ENCODE data around the gene OCA2. TPM values are rescaled to one million over a fixed set of nuclear protein-coding genes. Genes with fewer than 3 reads are reported as not detected.

OCA2 gene
- total RNA-seq, 1 experiment from 2014 or later: 0.31 TPM

DNA sequence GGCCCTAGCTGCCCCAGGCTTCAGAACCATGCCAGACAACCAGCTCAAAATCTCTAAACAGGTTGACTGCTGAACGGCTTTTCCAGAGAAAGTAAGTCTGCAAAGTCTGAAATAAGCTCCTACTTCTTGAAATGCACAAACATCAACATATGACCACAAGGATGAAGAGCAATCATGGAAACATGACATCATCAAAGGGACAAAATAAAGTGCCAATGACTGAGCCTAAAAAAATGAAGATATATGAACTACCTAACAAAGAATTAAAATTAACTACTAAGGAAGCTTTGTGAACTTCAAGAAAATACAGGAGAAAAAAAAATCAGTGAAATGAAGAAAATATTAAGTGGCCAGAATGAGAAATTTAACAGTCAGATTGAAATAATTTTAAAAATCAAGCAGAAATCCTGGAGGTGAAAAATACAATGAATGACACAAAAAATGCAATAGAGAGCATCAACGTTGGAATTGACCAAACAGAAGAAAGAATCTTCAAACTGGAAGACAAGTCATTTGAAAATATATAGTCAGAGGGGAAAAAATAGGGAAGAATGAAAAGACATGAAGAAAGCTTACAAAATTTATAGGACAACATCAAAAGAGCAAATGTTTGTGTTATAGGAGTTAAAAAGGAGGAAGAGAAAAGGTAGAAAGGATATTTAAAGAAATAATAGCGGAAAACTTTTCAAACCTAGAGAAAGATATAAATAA is 364.2 kb downstream of the OCA2 start:
- TF ChIP-seq, protein P1, sequence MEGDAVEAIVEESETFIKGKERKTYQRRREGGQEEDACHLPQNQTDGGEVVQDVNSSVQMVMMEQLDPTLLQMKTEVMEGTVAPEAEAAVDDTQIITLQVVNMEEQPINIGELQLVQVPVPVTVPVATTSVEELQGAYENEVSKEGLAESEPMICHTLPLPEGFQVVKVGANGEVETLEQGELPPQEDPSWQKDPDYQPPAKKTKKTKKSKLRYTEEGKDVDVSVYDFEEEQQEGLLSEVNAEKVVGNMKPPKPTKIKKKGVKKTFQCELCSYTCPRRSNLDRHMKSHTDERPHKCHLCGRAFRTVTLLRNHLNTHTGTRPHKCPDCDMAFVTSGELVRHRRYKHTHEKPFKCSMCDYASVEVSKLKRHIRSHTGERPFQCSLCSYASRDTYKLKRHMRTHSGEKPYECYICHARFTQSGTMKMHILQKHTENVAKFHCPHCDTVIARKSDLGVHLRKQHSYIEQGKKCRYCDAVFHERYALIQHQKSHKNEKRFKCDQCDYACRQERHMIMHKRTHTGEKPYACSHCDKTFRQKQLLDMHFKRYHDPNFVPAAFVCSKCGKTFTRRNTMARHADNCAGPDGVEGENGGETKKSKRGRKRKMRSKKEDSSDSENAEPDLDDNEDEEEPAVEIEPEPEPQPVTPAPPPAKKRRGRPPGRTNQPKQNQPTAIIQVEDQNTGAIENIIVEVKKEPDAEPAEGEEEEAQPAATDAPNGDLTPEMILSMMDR (conservative IDR thresholded peaks at IDR 0.05): no peak

More for the DNA sequence above, 364.2 kb downstream of the OCA2 start:
- H2AFZ ChIP-seq (ENCODE audit: low read length): no peak overlapping the region
- no peak overlapping the region for H3K4ac ChIP-seq (ENCODE audit: low read depth, low read length)
- H3K4me1 Mint-ChIP-seq: peaks cover 4 to 5% of the 10 kb centered on the region in 2 experiments
- no peaks in the 10 kb centered on the region for H3K27me3 ChIP-seq (ENCODE audit: insufficient read depth, low read length)
- no peaks in the 10 kb centered on the region for H3K79me1 ChIP-seq (ENCODE audit: insufficient read depth, low read depth, low read length, poor library complexity, severe bottlenecking)
- peaks cover 2% of the 10 kb centered on the region; the same call in 1 of the 2 replicates for H3K4me1 ChIP-seq (ENCODE audit: insufficient read depth, low read length)
- no peak overlapping the region for H2BK15ac ChIP-seq (ENCODE audit: low read depth, low read length)
- no peak overlapping the region for H3K4me2 ChIP-seq (ENCODE audit: insufficient read depth, insufficient read length, low read length)
- no peak overlapping the region for H3K18ac ChIP-seq (ENCODE audit: insufficient read length, low read depth, low read length)
- no peak overlapping the region for H4K5ac ChIP-seq (ENCODE audit: insufficient read length, low read depth, low read length)
- H3K9me3 Mint-ChIP-seq: peaks cover 16 to 27% of the 10 kb centered on the region in 2 experiments
- no peak overlapping the region for H3K27ac ChIP-seq (ENCODE audit: insufficient read length, low read depth, low read length)
- H3K4me3 Mint-ChIP-seq: no peak overlapping the region
- H3K14ac ChIP-seq (ENCODE audit: insufficient read depth, low read length): no peak overlapping the region
- 100% methylated on average over 1 of the region's 3 CpGs for WGBS (ENCODE audit: extremely low coverage, insufficient read length, low lambda C conversion rate)
- H4K8ac ChIP-seq (replicated peaks; ENCODE audit: insufficient read length, low read depth, low read length): no peak overlapping the region
- H3K9ac ChIP-seq (ENCODE audit: extremely low read depth, insufficient read length, low read length): no peak overlapping the region
- no peak overlapping the region for H3T11ph ChIP-seq (ENCODE audit: low read length)
- H3K79me2 ChIP-seq (ENCODE audit: insufficient read depth, low read length): no peaks in the 10 kb centered on the region
- H3K56ac ChIP-seq (ENCODE audit: insufficient read length, low read depth, low read length): no peak overlapping the region
- H4K91ac ChIP-seq (ENCODE audit: insufficient read length, low read depth, low read length): no peak overlapping the region
- no peak overlapping the region for H3K23ac ChIP-seq (ENCODE audit: insufficient read length, low read depth, low read length)
- peaks cover 4 to 11% (median 6%) of the 10 kb centered on the region in 3 experiments; a peak in 6 of 7 replicates for H3K36me3 Mint-ChIP-seq (ENCODE audit: insufficient read depth in 1 of 3, low read depth in 3 of 3)
- H3K27me3 Mint-ChIP-seq (ENCODE audit: low read depth): peaks cover 2% of the 10 kb centered on the region
- H2BK12ac ChIP-seq (ENCODE audit: insufficient read length, low read depth, low read length): no peak overlapping the region
- H2AK5ac ChIP-seq (ENCODE audit: insufficient read length, low read length): peak overlapping the region; percentile 87
- H3K9me3 ChIP-seq (ENCODE audit: control insufficient read depth, low read depth, low read length): no peaks in the 10 kb centered on the region
- H2BK120ac ChIP-seq (ENCODE audit: low read depth, low read length, poor library complexity, severe bottlenecking): no peak overlapping the region
- H2BK20ac ChIP-seq (ENCODE audit: low read depth, low read length, poor library complexity, severe bottlenecking): no peak overlapping the region
- H3K23me2 ChIP-seq (ENCODE audit: insufficient read length, low read depth, low read length, poor library complexity, severe bottlenecking): no peaks in the 10 kb centered on the region
- H2BK5ac ChIP-seq (ENCODE audit: insufficient read length, low read length): no peak overlapping the region
- no peak overlapping the region for H3K27ac Mint-ChIP-seq
- DNase-seq: no peak
- no peaks in the 10 kb centered on the region for H4K20me1 ChIP-seq (ENCODE audit: control insufficient read depth, insufficient read depth, insufficient read length)

Data from H9 (cell line).